Progenitor cell of endocrine pancreas (in vitro differentiated cells): ENCODE measurements around the gene DIP2C. TPM values are rescaled to one million over a fixed set of nuclear protein-coding genes. Genes with fewer than 3 reads are reported as not detected.
"Not testable (repeated sequence)": the region's sequence is repeated elsewhere in the genome, so short reads cannot be mapped to it uniquely, and the experiment has no call there.

Experiments
- DNase-seq: peaks from one replicate; pipeline ENCODE4 v3.0.0; 2021; ENCODE audit warnings: low spot score; ENCODE audit not compliant: unreplicated experiment
- H3K27ac Mint-ChIP-seq: 2 replicates; pipeline ENCODE4 v1.8.0; 2021; ENCODE audit warnings: mild to moderate bottlenecking, moderate library complexity, mixed read lengths
- H3K27me3 Mint-ChIP-seq: 2 replicates; pipeline ENCODE4 v1.8.0; 2021; ENCODE audit warnings: mixed read lengths
- H3K36me3 Mint-ChIP-seq: 2 replicates; pipeline ENCODE4 v1.8.0; 2022; ENCODE audit warnings: mixed read lengths; ENCODE audit not compliant: insufficient read depth
- H3K4me1 Mint-ChIP-seq: 2 replicates; pipeline ENCODE4 v1.8.0; 2021; ENCODE audit warnings: low read depth, mixed read lengths
- H3K4me3 Mint-ChIP-seq: 2 replicates; pipeline ENCODE4 v1.8.0; 2021; ENCODE audit warnings: low read depth, mild to moderate bottlenecking, moderate library complexity, mixed read lengths
- H3K9me3 Mint-ChIP-seq: 2 replicates; pipeline ENCODE4 v1.8.0; 2021; ENCODE audit warnings: low read depth, mixed read lengths
- total RNA-seq: library from RNA; stranded (reverse); gene quantifications from 2 replicates; pipeline ENCODE4 v1.2.1, GENCODE V29; 2021
- TF ChIP-seq, protein P1 (sequence below): fragments of 200-600 bp; sonication (generic); IDR thresholded peaks from one replicate; pipeline ENCODE4 v1.5.0; 2021; ENCODE audit warnings: antibody characterized with exemption, mild to moderate bottlenecking; ENCODE audit not compliant: unreplicated experiment

DIP2C gene
- total RNA-seq, 1 donor from 2014 or later = 27.2 TPM

- no peak for DNase-seq
- H3K4me1 Mint-ChIP-seq = peaks cover 12% of the 10 kb centered on the region
- H3K9me3 Mint-ChIP-seq = no peaks in the 10 kb centered on the region
- H3K36me3 Mint-ChIP-seq = peaks cover 4% of the 10 kb centered on the region
- H3K27me3 Mint-ChIP-seq = no peaks in the 10 kb centered on the region
- TF ChIP-seq, protein P1, sequence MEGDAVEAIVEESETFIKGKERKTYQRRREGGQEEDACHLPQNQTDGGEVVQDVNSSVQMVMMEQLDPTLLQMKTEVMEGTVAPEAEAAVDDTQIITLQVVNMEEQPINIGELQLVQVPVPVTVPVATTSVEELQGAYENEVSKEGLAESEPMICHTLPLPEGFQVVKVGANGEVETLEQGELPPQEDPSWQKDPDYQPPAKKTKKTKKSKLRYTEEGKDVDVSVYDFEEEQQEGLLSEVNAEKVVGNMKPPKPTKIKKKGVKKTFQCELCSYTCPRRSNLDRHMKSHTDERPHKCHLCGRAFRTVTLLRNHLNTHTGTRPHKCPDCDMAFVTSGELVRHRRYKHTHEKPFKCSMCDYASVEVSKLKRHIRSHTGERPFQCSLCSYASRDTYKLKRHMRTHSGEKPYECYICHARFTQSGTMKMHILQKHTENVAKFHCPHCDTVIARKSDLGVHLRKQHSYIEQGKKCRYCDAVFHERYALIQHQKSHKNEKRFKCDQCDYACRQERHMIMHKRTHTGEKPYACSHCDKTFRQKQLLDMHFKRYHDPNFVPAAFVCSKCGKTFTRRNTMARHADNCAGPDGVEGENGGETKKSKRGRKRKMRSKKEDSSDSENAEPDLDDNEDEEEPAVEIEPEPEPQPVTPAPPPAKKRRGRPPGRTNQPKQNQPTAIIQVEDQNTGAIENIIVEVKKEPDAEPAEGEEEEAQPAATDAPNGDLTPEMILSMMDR = no peak
- peak overlapping the region; percentile 16 for H3K27ac Mint-ChIP-seq
- H3K4me3 Mint-ChIP-seq = no peak overlapping the region
Measured at GRCh38 chr10:453647-454046, 235.8 kb downstream of the DIP2C start.

DNA sequence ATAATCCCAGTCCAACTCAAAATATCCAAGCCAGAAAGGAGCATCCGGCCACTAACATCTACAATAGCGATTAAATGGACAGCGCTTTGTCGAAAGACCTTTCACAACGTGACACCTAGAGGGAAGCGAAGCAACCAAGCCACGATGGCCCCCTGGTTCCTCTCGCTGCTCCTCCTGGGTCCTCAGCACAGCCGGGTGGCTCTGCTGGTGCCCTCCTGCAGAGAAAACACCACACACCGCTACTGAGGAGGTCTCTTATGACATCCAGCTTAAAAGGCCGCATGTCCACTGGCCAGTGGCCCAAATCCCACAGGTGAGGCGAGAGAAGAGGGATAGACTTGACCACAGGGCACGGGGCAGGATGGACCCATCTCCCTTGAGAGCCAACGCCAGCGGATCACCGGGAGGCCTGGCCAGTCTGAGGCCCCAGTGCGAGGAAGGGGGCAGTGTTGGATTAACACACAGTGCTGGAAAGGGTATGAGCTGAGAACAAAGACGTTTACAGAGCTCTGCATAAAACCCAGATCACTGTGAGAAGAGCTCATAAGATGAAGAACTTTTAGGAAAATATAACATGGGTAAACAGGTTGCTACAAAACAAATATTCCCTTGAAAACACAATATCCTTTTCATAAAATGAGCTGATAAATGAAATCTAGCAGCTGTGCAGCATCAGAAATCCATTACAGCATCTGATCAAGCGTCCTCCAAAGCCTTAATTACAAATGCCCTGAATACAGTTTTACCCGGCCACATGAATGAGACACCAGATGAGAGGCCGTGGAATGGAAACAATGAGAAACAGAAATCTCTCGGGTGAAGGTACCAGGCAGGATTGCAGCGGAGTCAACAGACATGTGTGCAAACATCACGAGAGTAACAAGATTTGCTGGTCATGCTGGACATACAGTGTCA lies 236.7 kb downstream of the DIP2C start:
- Mint-ChIP-seq H3K9me3 (no peaks in the 10 kb centered on the region), H3K4me3 (no peak overlapping the region), H3K27me3 (no peaks in the 10 kb centered on the region), H3K36me3 (peaks cover 6% of the 10 kb centered on the region), H3K27ac (peak overlapping the region; percentile 16), H3K4me1 (peaks cover 12% of the 10 kb centered on the region)
- TF ChIP-seq, protein P1 = no peak
- no peak for DNase-seq

DNA sequence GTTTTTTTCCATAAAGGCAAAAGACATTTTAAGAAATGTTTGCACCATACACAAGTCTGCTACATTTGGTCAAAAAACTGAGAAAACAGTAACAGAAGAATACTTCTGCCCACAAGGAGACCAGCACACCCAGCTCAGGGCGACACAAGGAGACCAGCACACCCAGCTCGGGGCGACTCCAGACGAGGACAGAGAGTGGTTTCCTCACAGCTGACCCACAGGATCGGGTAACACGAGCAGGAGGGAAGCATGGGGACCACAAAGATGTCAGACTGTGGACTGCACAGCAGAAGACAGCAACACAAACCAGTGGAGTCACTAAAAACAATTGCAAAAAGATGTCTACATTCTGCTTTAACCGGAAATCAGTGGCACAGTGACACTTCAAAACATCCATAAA lies 237.6 kb downstream of the DIP2C start:
- Mint-ChIP-seq H3K27ac (no peak overlapping the region), H3K4me3 (no peak overlapping the region), H3K4me1 (peaks cover 12% of the 10 kb centered on the region), H3K27me3 (no peaks in the 10 kb centered on the region), H3K36me3 (peaks cover 8% of the 10 kb centered on the region), H3K9me3 (no peaks in the 10 kb centered on the region)
- no peak for DNase-seq
- TF ChIP-seq, protein P1 = no peak

DNA sequence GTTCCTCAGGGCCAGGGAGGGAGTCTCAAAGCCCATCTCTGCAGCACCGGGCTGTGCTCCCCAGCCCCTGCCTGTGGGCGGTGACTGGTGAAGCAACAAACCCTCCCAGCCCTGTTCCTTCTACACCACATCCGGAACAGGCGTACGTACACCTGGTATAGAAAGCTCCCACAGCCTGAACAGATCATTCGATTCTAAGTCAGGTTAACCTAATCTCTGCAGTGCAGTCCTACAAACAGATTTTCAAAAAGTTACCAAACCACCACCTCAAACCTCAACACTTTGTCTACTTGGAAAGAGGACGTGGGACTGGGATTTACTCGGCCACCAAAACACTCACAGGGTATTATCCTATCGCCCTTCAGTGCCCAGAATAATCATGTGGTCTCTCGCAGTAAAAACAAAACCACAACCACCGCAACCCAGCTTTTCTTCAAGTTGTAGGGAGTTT lies 238.4 kb downstream of the DIP2C start:
- H3K36me3 Mint-ChIP-seq = peaks cover 14% of the 10 kb centered on the region
- H3K4me3 Mint-ChIP-seq = no peak overlapping the region
- H3K27ac Mint-ChIP-seq = peak overlapping the region; percentile 74
- TF ChIP-seq, protein P1 = no peak
- H3K27me3 Mint-ChIP-seq = no peaks in the 10 kb centered on the region
- no peak for DNase-seq
- peaks cover 12% of the 10 kb centered on the region for H3K4me1 Mint-ChIP-seq
- no peaks in the 10 kb centered on the region for H3K9me3 Mint-ChIP-seq

GRCh38 chr10:450463-450862 lies 239.0 kb downstream of the DIP2C start:
- Mint-ChIP-seq H3K4me1 (peaks cover 12% of the 10 kb centered on the region), H3K4me3 (no peak overlapping the region), H3K27me3 (no peaks in the 10 kb centered on the region), H3K27ac (peak overlapping the region; percentile 45), H3K36me3 (peaks cover 17% of the 10 kb centered on the region), H3K9me3 (no peaks in the 10 kb centered on the region)
- no peak for DNase-seq
- TF ChIP-seq, protein P1 = no peak

GRCh38 chr10:449331-449730 lies 240.1 kb downstream of the DIP2C start:
- not testable (repeated sequence) for DNase-seq, H3K4me1 Mint-ChIP-seq, H3K9me3 Mint-ChIP-seq, H3K27ac Mint-ChIP-seq, H3K4me3 Mint-ChIP-seq, H3K27me3 Mint-ChIP-seq
- H3K36me3 Mint-ChIP-seq = peaks cover 22% of the 10 kb centered on the region
